CD4-positive, alpha-beta T cell (primary cell): Measurements from ENCODE around the gene KCTD6. TPM values are rescaled to one million over a fixed set of nuclear protein-coding genes. Genes with fewer than 3 reads are reported as not detected.

Source experiments
- ATAC-seq: fragments of 200-7000 bp; cut with Tn5 transposase; one replicate; pipeline ENCODE4 v1.10.0; 2022; ENCODE audit warnings: mild to moderate bottlenecking; ENCODE audit not compliant: poor library complexity
- CTCF ChIA-PET: fragments of 350-600 bp; sonication (Branson Sonifier 250); formaldehyde crosslinking; loops from one replicate; lab custom pipeline; 2021; ENCODE audit warnings: antibody characterized with exemption, inconsistent platforms; lab: Charles Lee
- POLR2A ChIA-PET: fragments of 350-600 bp; sonication (Branson Sonifier 250); formaldehyde crosslinking; loops from one replicate; lab custom pipeline; 2021; ENCODE audit warnings: antibody characterized with exemption, inconsistent platforms; lab: Charles Lee
- DNase-seq, 14 experiments: peaks; one replicate each; pipeline ENCODE4 v3.0.0-alpha.2; 2013 to 2020; ENCODE audit warnings: mixed read lengths in 2 of 14
- H3K27ac ChIP-seq, 2 donors: one replicate each; pipeline versions ENCODE4 v1.5.1 to v1.7.0; 2013; ENCODE audit warnings: low read length in 2 of 2, low read depth in 1 of 2, mild to moderate bottlenecking in 1 of 2
- H3K27me3 ChIP-seq, 2 experiments: 1 replicate in 1 of 2; 2 replicates in 1 of 2; pipeline versions ENCODE4 v1.6.1 to v1.7.0; 2013; ENCODE audit warnings: low read length in 2 of 2, control low read depth in 1 of 2, mild to moderate bottlenecking in 1 of 2, moderate library complexity in 1 of 2; ENCODE audit not compliant: insufficient read depth in 2 of 2, control insufficient read depth in 1 of 2
- H3K36me3 ChIP-seq: one replicate; pipeline ENCODE4 v1.6.1; 2013; ENCODE audit warnings: low read length, control low read depth; ENCODE audit not compliant: insufficient read depth
- H3K4me1 ChIP-seq: one replicate; pipeline ENCODE4 v1.6.1; 2013; ENCODE audit warnings: low read length, control low read depth; ENCODE audit not compliant: insufficient read depth
- H3K4me3 ChIP-seq: one replicate; pipeline ENCODE4 v1.5.1; 2013; ENCODE audit warnings: mild to moderate bottlenecking, low read length, moderate library complexity
- H3K9me3 ChIP-seq, 2 experiments: 1 replicate in 1 of 2; 2 replicates in 1 of 2; pipeline versions ENCODE4 v1.6.1 to v1.7.0; 2013; ENCODE audit warnings: low read length in 2 of 2, mild to moderate bottlenecking in 2 of 2, control low read depth in 1 of 2, moderate library complexity in 1 of 2; ENCODE audit not compliant: control insufficient read depth in 1 of 2, insufficient read depth in 1 of 2
- H3K27ac Mint-ChIP-seq: one replicate; pipeline ENCODE4 v1.8.0; 2020; ENCODE audit warnings: mixed read lengths
- H3K27me3 Mint-ChIP-seq: one replicate; pipeline ENCODE4 v1.8.0; 2021; ENCODE audit warnings: mixed read lengths
- H3K36me3 Mint-ChIP-seq: one replicate; pipeline ENCODE4 v1.8.0; 2021; ENCODE audit warnings: low read depth, mixed read lengths
- H3K4me1 Mint-ChIP-seq: one replicate; pipeline ENCODE4 v1.8.0; 2021; ENCODE audit warnings: low read depth, mixed read lengths
- H3K4me3 Mint-ChIP-seq: one replicate; pipeline ENCODE4 v1.8.0; 2020; ENCODE audit warnings: mild to moderate bottlenecking, mixed read lengths
- H3K9me3 Mint-ChIP-seq: one replicate; pipeline ENCODE4 v1.8.0; 2020; ENCODE audit warnings: mixed read lengths
- CTCF ChIP-seq: fragments of 200-600 bp; IDR thresholded peaks from one replicate; pipeline ENCODE4 v1.8.0; 2022; ENCODE audit warnings: antibody characterized with exemption, mild to moderate bottlenecking
- intact Hi-C, 2 experiments: fragments of 100-400 bp; cut with DNase I in 1 of 2; cut with micrococcal nuclease in 1 of 2; formaldehyde crosslinking; loops; one replicate each; pipeline versions ENCODE4 v1.15.1 to v1.9.0; 2023 to 2025; cut with DNase I, micrococcal nuclease
- total RNA-seq, 174 experiments: library from RNA in 2 of 174; stranded (reverse) in 2 of 174; gene quantifications; one replicate each; pipeline ENCODE4 v1.2.3 and lab custom pipeline; 2021 to 2026

KCTD6 gene
- total RNA-seq, 2 experiments from 2014 or later, result 3.8 to 5.0 TPM

GRCh38 chr3:58508437-58508836, 16.5 kb downstream of the KCTD6 start:
- peaks cover 7% of the 10 kb centered on the region for H3K36me3 ChIP-seq
- H3K27me3 ChIP-seq, result no peaks in the 10 kb centered on the region
- CTCF ChIA-PET, result no interaction called here
- H3K27me3 Mint-ChIP-seq, result no peaks in the 10 kb centered on the region
- peaks cover 17% of the 10 kb centered on the region for H3K36me3 Mint-ChIP-seq
- H3K9me3 ChIP-seq, result no peaks in the 10 kb centered on the region
- no peak overlapping the region for H3K27ac ChIP-seq
- DNase-seq (no peak), ATAC-seq (no peak)
- POLR2A ChIA-PET, result no interaction called here
- no peak overlapping the region for H3K4me3 ChIP-seq
- no peaks in the 10 kb centered on the region for H3K4me1 Mint-ChIP-seq
- H3K9me3 Mint-ChIP-seq, result no peaks in the 10 kb centered on the region
- H3K4me1 ChIP-seq, result no peaks in the 10 kb centered on the region
- no peak overlapping the region for H3K4me3 Mint-ChIP-seq
- TF ChIP-seq CTCF, result no peak
- intact Hi-C loops, result no loop called here
- no peak overlapping the region for H3K27ac Mint-ChIP-seq

GRCh38 chr3:58514405-58514804, 22.5 kb downstream of the KCTD6 start:
- no peaks in the 10 kb centered on the region for H3K9me3 Mint-ChIP-seq
- Histone ChIP-seq H3K36me3 (no peaks in the 10 kb centered on the region), H3K27me3 (no peaks in the 10 kb centered on the region), H3K4me3 (no peak overlapping the region), H3K4me1 (no peaks in the 10 kb centered on the region), H3K27ac (no peak overlapping the region), H3K9me3 (no peaks in the 10 kb centered on the region)
- ChIA-PET POLR2A (no interaction called here), CTCF (no interaction called here)
- no peak for ATAC-seq
- no peak for DNase-seq
- no peak overlapping the region for H3K27ac Mint-ChIP-seq
- no peak overlapping the region for H3K4me3 Mint-ChIP-seq
- H3K36me3 Mint-ChIP-seq, result no peaks in the 10 kb centered on the region
- H3K27me3 Mint-ChIP-seq, result no peaks in the 10 kb centered on the region
- TF ChIP-seq CTCF, result no peak
- H3K4me1 Mint-ChIP-seq, result no peaks in the 10 kb centered on the region
- intact Hi-C loops, result no loop called here

- intact Hi-C loops, result no loop called here
- Histone ChIP-seq H3K27me3 (no peaks in the 10 kb centered on the region), H3K9me3 (no peaks in the 10 kb centered on the region), H3K4me3 (no peak overlapping the region), H3K4me1 (no peaks in the 10 kb centered on the region), H3K36me3 (no peaks in the 10 kb centered on the region), H3K27ac (no peak overlapping the region)
- ChIA-PET POLR2A (no interaction called here), CTCF (no interaction called here)
- no peak overlapping the region for H3K4me3 Mint-ChIP-seq
- ATAC-seq, result no peak
- DNase-seq, result no peak
- H3K36me3 Mint-ChIP-seq, result no peaks in the 10 kb centered on the region
- no peaks in the 10 kb centered on the region for H3K4me1 Mint-ChIP-seq
- TF ChIP-seq CTCF, result no peak
- H3K27me3 Mint-ChIP-seq, result no peaks in the 10 kb centered on the region
- H3K27ac Mint-ChIP-seq, result no peak overlapping the region
- no peaks in the 10 kb centered on the region for H3K9me3 Mint-ChIP-seq
These were observed 26.4 kb downstream of the KCTD6 start for GRCh38 chr3:58518291-58518789.
